EH (cell line): ENCODE measurements around the gene CSF3.
"Not testable (repeated sequence)": the region's sequence is repeated elsewhere in the genome, so short reads cannot be mapped to it uniquely, and the experiment has no call there.

Experiments used
- DNase-seq: peaks from one replicate; pipeline ENCODE4 v3.0.0-alpha.2; 2015; ENCODE audit warnings: low read depth

CSF3 gene

DNA sequence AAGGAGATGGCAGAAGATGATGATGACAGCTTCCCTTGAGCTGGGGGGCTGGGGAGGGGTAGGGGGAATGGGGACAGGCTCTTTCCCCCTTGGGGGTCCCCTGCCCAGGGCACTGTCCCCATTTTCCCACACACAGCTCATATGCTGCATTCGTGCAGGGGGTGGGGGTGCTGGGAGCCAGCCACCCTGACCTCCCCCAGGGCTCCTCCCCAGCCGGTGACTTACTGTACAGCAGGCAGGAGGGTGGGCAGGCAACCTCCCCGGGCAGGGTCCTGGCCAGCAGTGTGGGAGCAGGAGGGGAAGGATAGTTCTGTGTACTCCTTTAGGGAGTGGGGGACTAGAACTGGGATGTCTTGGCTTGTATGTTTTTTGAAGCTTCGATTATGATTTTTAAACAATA, 17.7 kb upstream of the CSF3 start:
- no peak for DNase-seq

GRCh38 chr17:39999067-39999466, 16.2 kb upstream of the CSF3 start:
- no peak for DNase-seq

DNA sequence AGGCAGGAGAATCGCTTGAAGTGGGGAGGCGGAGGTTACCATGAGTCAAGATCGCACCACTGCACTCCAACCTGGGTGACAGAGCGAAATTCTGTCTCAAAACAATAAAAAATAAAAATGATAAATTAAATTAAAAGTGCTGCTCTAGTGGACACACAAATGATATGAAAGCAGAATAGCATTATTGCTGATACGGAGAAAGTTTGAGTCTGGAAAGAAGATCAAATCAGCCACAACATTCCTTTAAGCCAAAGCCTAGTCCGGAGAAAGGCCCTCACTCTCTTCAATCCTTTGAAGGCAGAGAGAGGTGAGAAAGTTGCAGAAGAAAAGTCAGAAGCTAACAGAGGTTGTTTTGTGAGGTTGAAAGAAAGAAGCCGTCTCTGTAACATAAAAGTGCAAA, 15.1 kb upstream of the CSF3 start:
- no peak for DNase-seq

DNA sequence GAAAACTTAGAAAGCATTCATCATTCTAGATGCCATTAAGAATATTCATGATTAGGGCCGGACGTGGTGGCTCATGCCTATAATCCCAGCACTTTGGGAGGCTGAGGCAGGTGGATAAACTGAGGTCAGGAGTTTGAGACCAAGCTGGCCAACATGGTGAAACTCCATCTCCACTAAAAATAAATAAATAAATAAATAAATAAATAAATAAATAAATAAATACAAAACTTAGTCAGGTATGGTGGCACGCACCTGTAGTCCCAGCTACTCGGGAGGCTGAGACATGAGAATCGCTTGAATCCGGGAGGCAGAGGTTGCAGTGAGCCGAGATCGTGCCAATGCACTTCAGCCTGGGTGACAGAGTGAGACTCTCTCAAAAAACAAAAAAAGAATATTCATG, 13.9 kb upstream of the CSF3 start:
- DNase-seq: not testable (repeated sequence)

GRCh38 chr17:40004072-40004471, 11.2 kb upstream of the CSF3 start:
- no peak for DNase-seq

DNA sequence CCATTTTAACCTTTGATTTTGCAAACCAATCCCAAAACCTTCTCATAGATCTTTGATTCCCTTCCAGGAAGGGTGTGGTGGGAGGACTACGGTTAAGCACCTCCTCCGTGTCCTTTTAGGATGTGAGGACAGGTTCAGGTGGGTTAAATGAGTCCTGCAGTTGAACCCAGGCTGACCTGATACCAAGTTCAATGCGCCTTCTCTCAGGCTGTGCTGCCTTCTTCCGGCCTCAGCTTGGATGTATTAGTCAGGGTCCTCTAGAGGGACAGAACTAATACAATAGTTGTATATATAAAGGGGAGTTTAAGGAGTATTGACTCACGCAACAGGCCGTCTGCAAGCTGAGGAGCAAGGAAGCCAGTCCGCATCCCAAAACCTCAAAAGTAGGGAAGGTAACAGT, 10.5 kb upstream of the CSF3 start:
- no peak for DNase-seq

- DNase-seq: no peak
These were observed 9.7 kb upstream of the CSF3 start for GRCh38 chr17:40005520-40005919.

- DNase-seq: not testable (repeated sequence)
These were observed 4.2 kb upstream of the CSF3 start for GRCh38 chr17:40010946-40011500.

DNA sequence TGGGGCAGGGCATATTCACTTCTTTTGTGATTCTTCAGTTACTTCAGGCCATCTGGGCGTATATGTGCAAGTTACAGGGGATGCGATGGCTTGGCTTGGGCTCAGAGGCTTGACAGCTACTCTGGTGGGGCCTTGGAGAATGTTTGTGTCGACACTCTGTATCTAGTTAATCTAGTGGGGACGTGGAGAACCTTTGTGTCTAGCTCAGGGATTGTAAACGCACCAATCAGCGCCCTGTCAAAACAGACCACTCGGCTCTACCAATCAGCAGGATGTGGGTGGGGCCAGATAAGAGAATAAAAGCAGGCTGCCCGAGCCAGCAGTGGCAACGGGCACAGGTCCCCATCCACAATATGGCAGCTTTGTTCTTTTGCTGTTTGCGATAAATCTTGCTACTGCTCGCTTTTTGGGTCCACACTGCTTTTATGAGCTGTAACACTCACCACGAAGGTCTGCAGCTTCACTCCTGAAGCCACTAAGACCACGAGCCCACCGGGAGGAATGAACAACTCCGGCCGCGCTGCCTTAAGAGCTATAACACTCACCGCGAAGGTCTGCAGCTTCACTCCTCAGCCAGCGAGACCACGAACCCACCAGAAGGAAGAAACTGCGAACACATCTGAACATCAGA, 3.1 kb upstream of the CSF3 start:
- DNase-seq: not testable (repeated sequence)

- DNase-seq: peak; percentile 31
These were observed 762 bp upstream of the CSF3 start for GRCh38 chr17:40014375-40014980.

DNA sequence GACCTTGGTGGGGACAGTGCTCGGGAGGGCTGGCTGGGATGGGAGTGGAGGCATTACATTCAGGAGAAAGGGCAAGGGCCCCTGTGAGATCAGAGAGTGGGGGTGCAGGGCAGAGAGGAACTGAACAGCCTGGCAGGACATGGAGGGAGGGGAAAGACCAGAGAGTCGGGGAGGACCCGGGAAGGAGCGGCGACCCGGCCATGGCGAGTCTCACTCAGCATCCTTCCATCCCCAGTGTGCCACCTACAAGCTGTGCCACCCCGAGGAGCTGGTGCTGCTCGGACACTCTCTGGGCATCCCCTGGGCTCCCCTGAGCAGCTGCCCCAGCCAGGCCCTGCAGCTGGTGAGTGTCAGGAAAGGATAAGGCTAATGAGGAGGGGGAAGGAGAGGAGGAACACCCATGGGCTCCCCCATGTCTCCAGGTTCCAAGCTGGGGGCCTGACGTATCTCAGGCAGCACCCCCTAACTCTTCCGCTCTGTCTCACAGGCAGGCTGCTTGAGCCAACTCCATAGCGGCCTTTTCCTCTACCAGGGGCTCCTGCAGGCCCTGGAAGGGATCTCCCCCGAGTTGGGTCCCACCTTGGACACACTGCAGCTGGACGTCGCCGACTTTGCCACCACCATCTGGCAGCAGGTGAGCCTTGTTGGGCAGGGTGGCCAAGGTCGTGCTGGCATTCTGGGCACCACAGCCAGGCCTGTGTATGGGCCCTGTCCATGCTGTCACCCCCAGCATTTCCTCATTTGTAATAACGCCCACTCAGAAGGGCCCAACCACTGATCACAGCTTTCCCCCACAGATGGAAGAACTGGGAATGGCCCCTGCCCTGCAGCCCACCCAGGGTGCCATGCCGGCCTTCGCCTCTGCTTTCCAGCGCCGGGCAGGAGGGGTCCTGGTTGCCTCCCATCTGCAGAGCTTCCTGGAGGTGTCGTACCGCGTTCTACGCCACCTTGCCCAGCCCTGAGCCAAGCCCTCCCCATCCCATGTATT, 1.1 kb downstream of the CSF3 start:
- DNase-seq: no peak

GRCh38 chr17:40017422-40018080, 2.3 kb downstream of the CSF3 start:
- no peak for DNase-seq

GRCh38 chr17:40018211-40019121, 3.2 kb downstream of the CSF3 start:
- peak; percentile 36 for DNase-seq

DNA sequence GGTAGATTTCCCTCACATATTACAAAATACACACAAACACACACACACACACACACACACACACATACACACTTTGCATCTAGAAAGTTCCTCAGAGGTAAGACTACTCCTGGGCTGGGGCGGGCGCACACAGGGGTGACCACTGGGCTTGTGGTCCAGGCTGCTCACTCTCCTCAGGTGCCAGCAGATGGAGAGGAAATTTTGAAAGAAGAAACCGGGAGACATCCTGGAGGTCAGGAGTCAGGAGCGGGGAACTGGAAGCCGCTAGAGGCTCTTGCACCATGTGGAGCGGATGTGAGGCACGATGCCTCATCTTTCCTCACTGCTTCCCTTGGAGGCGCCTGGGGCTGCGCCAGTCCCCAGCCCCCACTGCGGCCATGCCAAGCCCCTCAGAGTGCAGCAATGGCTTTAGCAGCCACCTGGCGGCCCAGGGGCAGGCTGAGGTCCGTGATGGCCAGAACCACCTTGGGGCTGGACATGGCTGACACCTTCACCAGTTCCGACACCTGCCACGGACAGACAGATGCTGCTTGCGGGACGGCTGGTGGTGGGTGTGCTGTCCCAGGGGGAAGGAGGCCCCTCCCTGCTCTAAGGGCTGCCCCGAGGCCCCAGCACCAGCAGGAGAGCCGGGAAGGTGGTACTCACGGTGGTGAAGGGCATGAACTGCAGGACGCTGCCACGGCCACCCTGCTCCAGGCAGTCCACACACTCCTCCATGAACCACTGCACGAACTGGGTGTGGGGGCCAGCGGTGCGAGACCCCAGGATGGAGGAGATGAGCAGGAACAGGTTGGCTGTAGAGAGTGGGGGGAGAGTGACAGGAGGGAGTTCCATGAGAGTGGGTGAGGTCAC, 4.1 kb downstream of the CSF3 start:
- DNase-seq: peak; percentile 89

- no peak for DNase-seq
These were observed 4.9 kb downstream of the CSF3 start for GRCh38 chr17:40020146-40020545.

DNA sequence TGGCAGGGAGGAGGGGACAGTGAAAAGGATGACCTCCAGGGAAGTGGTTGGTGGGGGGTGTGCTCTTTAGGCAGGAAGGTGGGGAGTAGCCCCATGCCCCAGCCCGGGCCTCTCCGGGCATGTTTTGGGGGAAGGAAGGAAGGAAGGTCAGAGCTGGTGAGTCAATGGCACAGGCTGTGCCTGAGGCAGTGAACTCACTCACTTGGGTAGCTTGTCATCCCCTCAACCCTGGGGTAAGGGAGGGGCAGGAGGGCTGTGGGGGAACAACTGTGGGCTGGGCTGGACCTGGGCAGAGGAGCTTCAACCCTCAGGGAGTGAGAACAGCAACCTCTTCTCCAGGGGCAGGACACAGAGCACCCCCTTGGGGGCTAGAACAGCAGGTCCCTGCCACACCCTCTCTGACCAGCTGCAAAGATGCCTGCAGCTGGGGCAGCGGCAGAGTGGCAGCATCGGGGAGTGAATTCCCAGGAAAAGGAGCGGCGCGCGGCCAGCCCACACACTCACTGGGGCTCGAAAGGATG, 6.3 kb downstream of the CSF3 start:
- DNase-seq: peak; percentile 96

DNA sequence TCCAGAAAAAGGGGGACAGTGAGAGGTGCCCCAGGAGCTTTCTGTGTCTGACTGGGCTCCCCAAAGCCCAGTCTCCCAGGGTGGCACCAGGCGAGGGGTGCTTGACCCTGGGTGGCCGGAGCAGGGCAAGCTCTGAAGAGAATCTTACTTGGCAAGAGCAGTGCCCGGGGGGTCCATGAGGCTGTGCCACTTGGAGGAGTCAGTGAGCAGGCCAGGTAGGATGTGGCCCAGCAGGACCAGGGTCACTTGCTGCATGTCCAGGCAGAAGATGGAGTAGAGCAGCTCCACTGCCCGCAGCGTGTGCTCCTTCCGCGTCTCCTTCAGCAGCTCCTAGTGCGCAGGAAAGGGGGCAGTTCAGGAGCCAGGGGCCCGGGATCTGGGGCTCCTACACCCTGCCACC, 7.3 kb downstream of the CSF3 start:
- no peak for DNase-seq

DNA sequence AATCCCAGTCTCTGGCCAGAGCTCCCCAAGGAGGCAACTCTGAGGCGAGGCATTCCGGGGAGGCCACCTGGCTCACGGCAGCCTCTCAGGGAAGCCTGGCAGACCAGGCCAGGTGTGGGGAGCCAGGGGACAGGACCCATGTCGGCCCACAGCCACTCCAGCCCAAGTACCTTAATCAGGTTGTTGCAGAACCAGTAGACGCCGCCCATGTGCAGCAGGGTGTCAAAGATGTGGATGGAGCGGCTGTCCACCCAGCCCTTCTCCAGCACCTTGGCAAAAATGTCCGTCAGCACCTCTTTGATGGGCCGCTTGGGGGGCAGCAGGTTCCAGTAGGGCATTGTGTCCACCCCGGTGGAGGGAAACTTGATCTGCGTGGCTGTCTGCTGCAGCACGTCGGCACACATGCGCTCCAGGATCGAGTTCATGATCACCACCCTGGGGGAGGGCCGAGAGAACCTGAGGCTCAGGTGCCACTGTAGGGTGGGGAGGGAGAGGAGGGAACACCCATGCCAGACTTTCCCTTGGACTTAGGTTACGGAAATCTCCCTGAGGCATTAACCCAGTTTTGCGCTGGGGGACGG, 7.8 kb downstream of the CSF3 start:
- DNase-seq: no peak

DNA sequence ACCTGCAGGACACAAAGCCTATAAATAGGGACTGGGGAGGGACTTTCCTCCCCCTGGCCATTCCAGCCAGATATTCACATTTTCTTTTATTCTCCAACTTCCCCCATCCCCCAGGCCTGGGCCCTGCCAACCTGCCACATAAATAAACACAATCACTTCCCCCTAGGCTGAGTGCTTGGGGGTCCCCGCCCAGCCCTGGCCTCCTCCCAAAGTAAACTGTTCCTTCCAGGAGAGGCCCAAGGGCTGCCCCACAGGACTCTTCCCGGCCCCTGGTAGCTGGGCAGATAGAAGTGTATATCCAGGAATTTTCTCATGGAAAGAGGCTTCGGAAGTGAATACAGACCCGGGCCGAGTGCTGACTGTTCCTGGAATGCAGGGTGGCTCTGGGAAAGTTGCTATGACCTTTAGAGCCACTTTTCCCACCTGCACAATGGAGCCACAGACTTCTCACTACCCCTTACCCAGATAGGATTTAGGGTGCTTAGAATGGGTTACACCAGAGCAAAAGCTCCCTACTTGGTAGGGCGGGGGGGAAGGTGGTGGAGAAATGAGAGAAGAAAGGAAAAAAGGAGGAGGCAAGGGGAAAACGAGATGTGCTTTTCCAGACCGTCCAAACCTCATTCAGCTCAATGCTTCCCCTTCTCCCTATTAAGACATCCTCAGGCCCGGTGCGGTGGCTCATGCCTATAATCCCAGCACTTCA, 8.5 kb downstream of the CSF3 start:
- DNase-seq: peak; percentile 44
